GM18505 (cell line): ENCODE measurements around the gene SCGB1A1.
"Not testable (repeated sequence)": the region's sequence is repeated elsewhere in the genome, so short reads cannot be mapped to it uniquely, and the experiment has no call there.

Experiments used
- ATAC-seq: cut with Tn5 transposase; IDR thresholded peaks from one replicate; pipeline ENCODE4 v1.9.1; 2021; ENCODE audit not compliant: unreplicated experiment
- POLR2A ChIP-seq: IDR thresholded peaks from 4 replicates; pipeline ENCODE4 v1.6.1; 2011; ENCODE audit warnings: borderline replicate concordance; ENCODE audit not compliant: insufficient read depth, insufficient read length; ENCODE audit errors: extremely low read depth

SCGB1A1 gene

GRCh38 chr11:62439785-62440602, 21.2 kb downstream of the SCGB1A1 start:
- ATAC-seq: no peak
- no peak for TF ChIP-seq POLR2A

- TF ChIP-seq POLR2A: no peak
- no peak for ATAC-seq
Measured at GRCh38 chr11:62443390-62444235, 24.8 kb downstream of the SCGB1A1 start.

GRCh38 chr11:62444236-62444833, 25.5 kb downstream of the SCGB1A1 start:
- TF ChIP-seq POLR2A: no peak
- no peak for ATAC-seq

- no peak for ATAC-seq
- no peak for TF ChIP-seq POLR2A
Measured at GRCh38 chr11:62444835-62445234, 26.0 kb downstream of the SCGB1A1 start.

- no peak for ATAC-seq
- TF ChIP-seq POLR2A: no peak
Measured at GRCh38 chr11:62445314-62445740, 26.5 kb downstream of the SCGB1A1 start.

- no peak for TF ChIP-seq POLR2A
- no peak for ATAC-seq
Measured at GRCh38 chr11:62446091-62446490, 27.3 kb downstream of the SCGB1A1 start.

- TF ChIP-seq POLR2A: no peak
- ATAC-seq: no peak
Measured at GRCh38 chr11:62449451-62449851, 30.6 kb downstream of the SCGB1A1 start.

- not testable (repeated sequence) for ATAC-seq
Measured at GRCh38 chr11:62449912-62450311, 31.1 kb downstream of the SCGB1A1 start.

- ATAC-seq: no peak
- TF ChIP-seq POLR2A: no peak
Measured at GRCh38 chr11:62450543-62451240, 31.9 kb downstream of the SCGB1A1 start.

- TF ChIP-seq POLR2A: no peak
- ATAC-seq: no peak
Measured at GRCh38 chr11:62451241-62451621, 32.4 kb downstream of the SCGB1A1 start.

GRCh38 chr11:62452261-62452660, 33.4 kb downstream of the SCGB1A1 start:
- ATAC-seq: no peak
- TF ChIP-seq POLR2A: no peak

- TF ChIP-seq POLR2A: no peak
Measured at GRCh38 chr11:62452839-62453468, 34.1 kb downstream of the SCGB1A1 start.

GRCh38 chr11:62456630-62457029, 37.8 kb downstream of the SCGB1A1 start:
- no peak for TF ChIP-seq POLR2A
- no peak for ATAC-seq

More at GRCh38 chr11:62452839-62453468, 34.1 kb downstream of the SCGB1A1 start:
- ATAC-seq: no peak
